Measurements from ENCODE around the gene GRHL1.
A peak's percentile ranks its signal among the peaks of the same experiment; 100 is the strongest.

Gene GRHL1

DNA sequence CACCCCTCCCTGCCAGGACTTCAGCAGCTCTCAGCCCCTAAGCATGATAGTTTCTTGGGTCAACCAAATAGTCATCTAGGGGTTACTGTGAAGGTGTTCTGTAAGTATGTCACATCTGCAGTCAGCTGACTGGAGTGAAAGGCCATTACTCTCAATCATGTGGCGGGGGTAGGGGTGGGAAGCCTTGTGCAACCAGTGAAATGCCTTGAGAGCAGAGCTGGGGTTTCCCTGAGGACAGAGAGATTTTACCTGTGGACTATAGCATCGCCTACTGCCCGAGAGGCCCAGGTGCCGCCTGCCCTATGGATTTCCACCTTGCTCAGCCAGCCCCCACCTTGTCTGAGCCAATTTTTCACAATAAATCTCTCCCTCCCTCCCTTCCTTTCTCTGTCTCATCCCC, 71.0 kb downstream of the GRHL1 start:
- TF ChIP-seq, protein P1, sequence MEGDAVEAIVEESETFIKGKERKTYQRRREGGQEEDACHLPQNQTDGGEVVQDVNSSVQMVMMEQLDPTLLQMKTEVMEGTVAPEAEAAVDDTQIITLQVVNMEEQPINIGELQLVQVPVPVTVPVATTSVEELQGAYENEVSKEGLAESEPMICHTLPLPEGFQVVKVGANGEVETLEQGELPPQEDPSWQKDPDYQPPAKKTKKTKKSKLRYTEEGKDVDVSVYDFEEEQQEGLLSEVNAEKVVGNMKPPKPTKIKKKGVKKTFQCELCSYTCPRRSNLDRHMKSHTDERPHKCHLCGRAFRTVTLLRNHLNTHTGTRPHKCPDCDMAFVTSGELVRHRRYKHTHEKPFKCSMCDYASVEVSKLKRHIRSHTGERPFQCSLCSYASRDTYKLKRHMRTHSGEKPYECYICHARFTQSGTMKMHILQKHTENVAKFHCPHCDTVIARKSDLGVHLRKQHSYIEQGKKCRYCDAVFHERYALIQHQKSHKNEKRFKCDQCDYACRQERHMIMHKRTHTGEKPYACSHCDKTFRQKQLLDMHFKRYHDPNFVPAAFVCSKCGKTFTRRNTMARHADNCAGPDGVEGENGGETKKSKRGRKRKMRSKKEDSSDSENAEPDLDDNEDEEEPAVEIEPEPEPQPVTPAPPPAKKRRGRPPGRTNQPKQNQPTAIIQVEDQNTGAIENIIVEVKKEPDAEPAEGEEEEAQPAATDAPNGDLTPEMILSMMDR (IDR thresholded peaks at IDR 0.05; ENCODE audit: borderline replicate concordance, control extremely low read depth, extremely low read depth, insufficient read depth, missing control alignments), result no peak
- in situ Hi-C loops (cut with MboI; ENCODE audit: low sequenced_read_pairs, unreplicated experiment), result no loop called here
- DNase-seq (ENCODE audit: low spot score), result no peak

DNA sequence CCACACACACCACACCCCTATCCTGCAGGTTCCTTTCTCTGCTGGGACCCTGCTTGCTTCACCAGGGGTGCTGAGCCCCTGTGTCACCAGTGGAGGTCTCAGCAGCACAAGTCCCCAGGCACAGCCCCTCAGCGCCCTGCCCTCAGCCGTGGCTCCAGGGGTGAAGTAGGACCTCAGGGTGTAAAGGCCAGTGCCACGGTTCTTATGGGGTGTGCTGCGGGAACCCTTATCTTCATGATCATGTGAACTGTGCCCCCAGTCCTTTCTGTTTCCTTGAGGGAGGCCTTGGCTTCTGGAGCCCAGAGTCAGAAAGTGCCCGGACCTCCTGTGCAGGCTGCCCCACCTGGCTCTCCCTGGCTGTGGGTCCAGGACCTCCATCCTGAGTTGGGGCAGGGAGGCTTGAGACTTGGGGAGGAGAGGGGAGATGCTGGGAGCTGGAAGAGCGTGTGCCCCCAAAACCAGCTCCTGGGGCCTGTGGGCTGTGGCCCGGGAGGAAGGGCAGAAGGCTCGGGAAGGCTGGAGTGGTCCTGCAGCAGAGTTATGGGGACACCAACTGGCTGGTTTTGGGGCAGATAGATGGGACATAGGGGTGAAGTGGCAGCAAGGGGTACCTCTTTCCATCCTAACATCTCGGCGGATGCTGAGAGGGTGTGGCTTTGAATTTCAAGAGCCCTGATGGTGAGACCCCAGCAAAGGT, 71.6 kb downstream of the GRHL1 start:
- in situ Hi-C loops (cut with MboI; ENCODE audit: low sequenced_read_pairs, unreplicated experiment), result no loop called here

DNA sequence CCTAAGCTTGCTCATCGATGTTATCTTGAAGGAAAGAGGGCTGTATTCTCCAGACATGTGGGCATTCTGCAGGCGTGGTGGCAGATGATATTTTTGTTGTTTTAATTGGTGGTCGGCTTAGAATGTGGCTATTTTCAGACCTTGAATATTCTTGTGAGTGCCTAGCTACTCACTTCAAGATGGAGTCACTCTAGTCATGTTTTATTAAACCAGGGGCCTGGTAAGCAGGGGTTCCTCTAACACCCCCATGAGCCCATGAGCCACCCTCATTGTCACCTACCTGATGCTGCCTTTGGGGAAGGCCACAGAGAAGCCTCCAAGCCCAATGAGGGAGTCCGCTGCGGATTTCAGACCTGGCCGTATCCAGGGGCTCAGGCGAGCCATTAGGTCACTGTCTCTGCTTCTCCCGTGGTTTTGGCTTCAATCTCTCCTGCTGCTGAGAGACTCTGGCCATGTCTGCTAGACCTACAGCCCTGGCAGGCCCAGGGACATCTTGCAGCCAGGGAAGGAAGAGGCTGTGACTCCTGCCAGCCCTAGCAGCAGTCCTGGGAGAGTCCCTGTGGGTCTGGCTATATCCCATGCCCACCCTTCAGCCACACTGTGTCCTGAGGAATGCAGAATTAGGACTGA, 75.6 kb downstream of the GRHL1 start:
- in situ Hi-C loops (cut with MboI; ENCODE audit: low sequenced_read_pairs, unreplicated experiment), result no loop called here
- TF ChIP-seq, protein P1 (IDR thresholded peaks at IDR 0.05; ENCODE audit: borderline replicate concordance, control extremely low read depth, extremely low read depth, insufficient read depth, missing control alignments), result no peak
- DNase-seq (ENCODE audit: low spot score), result no peak

More for the DNA sequence above, 71.6 kb downstream of the GRHL1 start:
- DNase-seq (ENCODE audit: low spot score), result no peak
- TF ChIP-seq, protein P1 (IDR thresholded peaks at IDR 0.05; ENCODE audit: borderline replicate concordance, control extremely low read depth, extremely low read depth, insufficient read depth, missing control alignments), result no peak

DNA sequence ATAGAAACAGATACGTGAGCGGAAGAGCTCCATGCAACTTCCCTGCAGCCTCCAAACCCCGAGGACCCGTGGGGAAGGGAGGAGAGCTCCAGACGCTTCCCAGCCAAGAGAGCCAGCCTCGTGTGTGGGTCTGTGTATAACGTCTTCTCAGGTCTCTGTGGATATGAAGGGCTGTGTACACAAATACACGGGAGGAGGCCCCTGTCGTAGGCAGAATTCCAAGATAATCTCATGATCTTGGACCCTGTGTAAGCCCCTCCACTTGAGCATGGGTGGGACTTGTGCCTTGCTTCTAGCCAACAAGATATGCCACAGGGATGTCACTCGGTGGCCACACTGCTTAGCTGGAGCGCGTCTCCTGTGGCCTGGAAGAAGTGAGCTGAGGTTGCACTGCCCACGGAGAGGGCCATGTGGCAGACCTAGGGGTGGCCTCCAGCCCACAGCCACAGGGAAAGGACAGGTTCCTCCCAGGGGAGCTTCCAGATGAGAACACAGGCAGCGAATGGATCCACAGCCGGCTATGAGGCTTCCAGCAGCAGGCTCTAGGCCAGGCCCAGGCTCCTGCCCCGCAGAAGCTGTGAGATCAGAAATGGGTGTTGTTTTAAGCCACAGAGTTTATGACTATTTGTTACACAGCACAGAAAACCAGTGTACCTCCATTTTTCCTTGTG, 76.3 kb downstream of the GRHL1 start:
- no peak for DNase-seq (ENCODE audit: low spot score)
- TF ChIP-seq, protein P1 (IDR thresholded peaks at IDR 0.05; ENCODE audit: borderline replicate concordance, control extremely low read depth, extremely low read depth, insufficient read depth, missing control alignments), result no peak
- in situ Hi-C loops (cut with MboI; ENCODE audit: low sequenced_read_pairs, unreplicated experiment), result no loop called here

DNA sequence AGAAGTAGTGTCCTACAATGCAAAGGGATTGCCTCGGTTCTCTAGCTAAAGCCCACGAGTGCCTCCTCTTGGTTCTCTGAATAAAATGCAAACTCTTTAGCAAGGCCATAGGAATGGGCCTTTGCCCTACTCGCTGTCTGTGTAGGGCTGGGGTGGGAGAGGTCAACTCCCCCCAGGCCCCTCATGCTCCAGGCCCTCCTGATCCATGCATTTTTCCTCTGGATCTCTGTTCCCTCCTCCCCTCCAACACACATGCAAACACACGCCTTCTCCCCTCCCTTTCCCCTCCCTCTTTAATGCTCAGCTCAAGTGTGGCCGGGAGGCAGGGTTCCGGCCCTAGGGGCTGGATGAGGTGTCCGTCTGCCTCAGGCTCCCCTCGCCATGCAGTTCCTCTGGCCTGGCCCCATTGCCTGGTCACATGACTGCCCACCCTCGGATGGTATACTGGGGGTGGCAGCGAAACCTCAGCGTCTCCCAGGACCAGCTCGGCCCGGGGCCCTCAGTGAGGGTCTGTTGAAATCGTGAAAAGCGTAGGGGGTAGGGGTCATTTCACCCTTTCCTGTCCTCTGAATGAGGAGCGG, 77.0 kb downstream of the GRHL1 start:
- DNase-seq (ENCODE audit: low spot score), result no peak
- in situ Hi-C loops (cut with MboI; ENCODE audit: low sequenced_read_pairs, unreplicated experiment), result no loop called here
- TF ChIP-seq, protein P1 (IDR thresholded peaks at IDR 0.05; ENCODE audit: borderline replicate concordance, control extremely low read depth, extremely low read depth, insufficient read depth, missing control alignments), result no peak

DNA sequence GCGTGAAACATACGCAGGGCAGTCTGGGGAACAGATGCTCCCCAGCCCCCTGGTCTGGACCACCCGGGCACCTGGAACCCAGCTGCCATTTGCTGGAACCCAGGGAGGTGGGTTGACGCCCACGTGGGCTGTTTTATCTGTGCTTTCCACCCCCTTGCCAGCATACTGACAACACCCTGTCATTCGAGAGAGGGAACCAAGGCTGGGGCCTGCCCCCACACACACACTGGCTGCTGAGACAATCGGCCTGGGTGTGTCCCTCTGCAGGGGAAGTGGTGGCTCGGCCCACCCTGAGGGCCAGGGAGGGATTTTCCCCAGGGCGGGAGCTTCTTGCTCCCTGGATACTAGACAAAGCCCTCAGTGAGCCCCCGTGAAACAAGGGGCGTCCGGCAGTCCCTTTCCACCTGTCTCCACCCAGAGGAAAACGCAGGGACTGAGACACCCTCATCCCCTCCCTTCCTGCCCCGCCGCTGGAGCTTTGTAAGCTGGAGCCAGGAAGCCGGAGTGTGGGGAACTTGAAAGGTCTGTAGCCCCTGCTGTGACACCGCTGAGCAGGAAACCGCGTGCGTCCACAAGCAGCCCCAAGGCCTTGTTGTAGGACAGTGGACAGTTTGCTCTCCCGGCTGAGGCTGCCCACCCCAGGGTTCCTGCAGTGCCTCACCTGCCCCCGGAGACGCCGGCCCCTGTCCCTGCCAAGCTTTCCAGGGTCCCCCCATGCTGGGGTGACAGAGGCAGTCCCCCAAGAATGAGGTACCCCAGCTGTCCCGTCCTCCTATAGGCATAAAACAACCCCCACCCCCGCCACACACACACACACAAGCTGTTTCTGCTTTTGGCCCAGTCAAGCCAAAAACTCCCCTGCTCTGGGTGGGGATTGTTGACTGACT, 77.7 kb downstream of the GRHL1 start:
- TF ChIP-seq, protein P1 (IDR thresholded peaks at IDR 0.05; ENCODE audit: borderline replicate concordance, control extremely low read depth, extremely low read depth, insufficient read depth, missing control alignments), result no peak
- DNase-seq (ENCODE audit: low spot score), result peak; percentile 90
- in situ Hi-C loops (cut with MboI; ENCODE audit: low sequenced_read_pairs, unreplicated experiment), result no loop called here

Measured in GM13976 (cell line).